ENCODE data around the gene BAIAP2L1. TPM values are rescaled to one million over a fixed set of nuclear protein-coding genes. Genes with fewer than 3 reads are reported as not detected.

Gene BAIAP2L1
- total RNA-seq, 4 donors from 2014 or later = 17.2 to 28.9 (median 20.7) TPM

GRCh38 chr7:98399890-98400541 lies 874 bp downstream of the BAIAP2L1 start:
- no peak overlapping the region for H3K4me3 ChIP-seq (ENCODE audit: low read depth, poor library complexity, severe bottlenecking)
- intact Hi-C loops (cut with DNase I; ENCODE audit: low total_unique reads) = loop anchor here (10.0 kb wide), 1 partner anchor 105 kb away; no protein-coding TSS in a partner anchor
- 6 to 20% methylated on average over 17 to 22 of the region's 22 CpGs for WGBS, 2 donors
- no peak for DNase-seq (ENCODE audit: low spot score in 2 of 2)
- TF ChIP-seq CTCF (IDR thresholded peaks at IDR 0.05) (no peak), POLR2A (IDR thresholded peaks at IDR 0.05) (no peak)

- no peak overlapping the region for H3K4me3 ChIP-seq (ENCODE audit: low read depth, poor library complexity, severe bottlenecking)
- no peak for DNase-seq (ENCODE audit: low spot score in 2 of 2)
- WGBS, 2 donors = 18 to 20% methylated on average over 7 of the region's 7 CpGs
- intact Hi-C loops (cut with DNase I; ENCODE audit: low total_unique reads) = no loop called here
- TF ChIP-seq CTCF (IDR thresholded peaks at IDR 0.05) = no peak
- TF ChIP-seq POLR2A (IDR thresholded peaks at IDR 0.05) = no peak
Observed at GRCh38 chr7:98399462-98399861, 1.4 kb downstream of the BAIAP2L1 start.

- TF ChIP-seq POLR2A (IDR thresholded peaks at IDR 0.05) (no peak), CTCF (IDR thresholded peaks at IDR 0.05) (no peak)
- no peak overlapping the region for H3K4me3 ChIP-seq (ENCODE audit: low read depth, poor library complexity, severe bottlenecking)
- intact Hi-C loops (cut with DNase I; ENCODE audit: low total_unique reads) = no loop called here
- 30 to 40% methylated on average over 20 of the region's 20 CpGs for WGBS, 2 donors
- no peak for DNase-seq (ENCODE audit: low spot score in 2 of 2)
Observed at GRCh38 chr7:98398567-98399372, 2.1 kb downstream of the BAIAP2L1 start.

GRCh38 chr7:98396768-98397167 lies 4.1 kb downstream of the BAIAP2L1 start:
- intact Hi-C loops (cut with DNase I; ENCODE audit: low total_unique reads) = no loop called here
- 90 to 96% methylated on average over 2 of the region's 2 CpGs for WGBS, 2 donors
- no peak overlapping the region for H3K4me3 ChIP-seq (ENCODE audit: low read depth, poor library complexity, severe bottlenecking)
- no peak for DNase-seq (ENCODE audit: low spot score in 2 of 2)
- TF ChIP-seq CTCF (IDR thresholded peaks at IDR 0.05) = no peak
- TF ChIP-seq POLR2A (IDR thresholded peaks at IDR 0.05) = no peak

- H3K4me3 ChIP-seq (ENCODE audit: low read depth, poor library complexity, severe bottlenecking) = no peak overlapping the region
- no peak for DNase-seq (ENCODE audit: low spot score in 2 of 2)
- no peak for TF ChIP-seq CTCF (IDR thresholded peaks at IDR 0.05)
- no peak for TF ChIP-seq POLR2A (IDR thresholded peaks at IDR 0.05)
- WGBS, 2 donors = 80 to 97% methylated on average over 3 of the region's 3 CpGs
- intact Hi-C loops (cut with DNase I; ENCODE audit: low total_unique reads) = no loop called here
Observed at GRCh38 chr7:98395951-98396350, 4.9 kb downstream of the BAIAP2L1 start.
